H1 (cell line): ENCODE data around the gene RBM14. TPM values are rescaled to one million over a fixed set of nuclear protein-coding genes. Genes with fewer than 3 reads are reported as not detected.

Experiments
- CTCF ChIA-PET: fragments of 300-600 bp; sonication (Branson Sonifier 250); formaldehyde crosslinking; loops from one replicate; lab custom pipeline; 2021; ENCODE audit not compliant: partially characterized antibody; lab: Charles Lee
- POLR2A ChIA-PET: fragments of 300-600 bp; sonication (Branson Sonifier 250); formaldehyde crosslinking; loops from one replicate; lab custom pipeline; 2021; ENCODE audit warnings: inconsistent platforms; ENCODE audit not compliant: partially characterized antibody; lab: Charles Lee
- DNase-seq, 2 experiments: peaks; one replicate each; pipeline versions ENCODE4 v3.0.0 to v3.0.0-alpha.2; 2010 to 2022; ENCODE audit warnings: low spot score in 2 of 2, low read depth in 1 of 2, mixed read lengths in 1 of 2
- FAIRE-seq: peaks from 2 replicates; lab custom pipeline; 2011; peaks lifted over from hg19 to GRCh38; lab: Jason Lieb, UNC
- H2AFZ ChIP-seq: 2 replicates; pipeline ENCODE4 v1.8.1; 2012; ENCODE audit warnings: low read length, inconsistent platforms
- H2AK5ac ChIP-seq: 2 replicates; pipeline ENCODE4 v1.6.1; 2013; ENCODE audit warnings: low read depth, low read length
- H2BK120ac ChIP-seq: replicated peaks from 2 replicates; pipeline ENCODE3; 2013; ENCODE audit warnings: low read depth, low read length, inconsistent platforms
- H2BK12ac ChIP-seq: 2 replicates; pipeline ENCODE4 v1.6.1; 2013; ENCODE audit warnings: low read depth, low read length
- H2BK15ac ChIP-seq: 2 replicates; pipeline ENCODE4 v1.6.1; 2013; ENCODE audit warnings: low read length
- H2BK20ac ChIP-seq: 2 replicates; pipeline ENCODE4 v1.6.1; 2013; ENCODE audit warnings: low read length
- H2BK5ac ChIP-seq: 2 replicates; pipeline ENCODE4 v1.6.1; 2013; ENCODE audit warnings: low read depth, low read length
- H3K14ac ChIP-seq: 2 replicates; pipeline ENCODE4 v1.6.1; 2013; ENCODE audit warnings: inconsistent platforms; ENCODE audit not compliant: insufficient read length
- H3K18ac ChIP-seq: 2 replicates; pipeline ENCODE4 v1.6.1; 2013; ENCODE audit warnings: low read length; ENCODE audit errors: extremely low read depth
- H3K23ac ChIP-seq: 2 replicates; pipeline ENCODE4 v1.6.1; 2013; ENCODE audit warnings: inconsistent platforms; ENCODE audit not compliant: insufficient read length
- H3K23me2 ChIP-seq: 2 replicates; pipeline ENCODE4 v1.6.1; 2013; ENCODE audit warnings: low read depth, low read length
- H3K27ac ChIP-seq: 2 replicates; pipeline ENCODE4 v1.6.1; 2011; ENCODE audit warnings: low read depth, low read length, inconsistent platforms
- H3K27me3 ChIP-seq, 4 experiments: replicated peaks in 1 of 4; 1 replicate in 1 of 4; 2 replicates in 3 of 4; pipeline versions ENCODE4 v1.6.1 to v1.8.1; 2011 to 2013; ENCODE audit warnings: low read length in 3 of 4, mild to moderate bottlenecking in 3 of 4, inconsistent platforms in 2 of 4, mixed read lengths in 2 of 4, moderate library complexity in 1 of 4; ENCODE audit not compliant: control insufficient read depth in 3 of 4, insufficient read depth in 3 of 4; ENCODE audit errors: extremely low read depth in 1 of 4
- H3K36me3 ChIP-seq, 4 experiments: 2 replicates each; pipeline versions ENCODE4 v1.6.1 to v1.8.1; 2011 to 2013; ENCODE audit warnings: mild to moderate bottlenecking in 4 of 4, low read length in 3 of 4, moderate library complexity in 2 of 4, control low read depth in 1 of 4, inconsistent platforms in 1 of 4; ENCODE audit not compliant: insufficient read depth in 4 of 4, control insufficient read depth in 2 of 4
- H3K4ac ChIP-seq: replicated peaks from 2 replicates; pipeline ENCODE3; 2013; ENCODE audit warnings: low read length, low read depth, mixed read lengths, inconsistent platforms; ENCODE audit not compliant: insufficient read length
- H3K4me1 ChIP-seq, 4 experiments: replicated peaks in 1 of 4; 1 replicate in 1 of 4; 2 replicates in 3 of 4; pipeline versions ENCODE4 v1.6.1 to v1.8.1; 2011 to 2013; ENCODE audit warnings: low read length in 3 of 4, inconsistent platforms in 2 of 4, mixed read lengths in 1 of 4; ENCODE audit not compliant: insufficient read depth in 4 of 4, control insufficient read depth in 3 of 4
- H3K4me2 ChIP-seq, 2 experiments: 2 replicates each; pipeline versions ENCODE4 v1.6.1 to v1.8.1; 2011 to 2013; ENCODE audit warnings: low read depth in 2 of 2, low read length in 2 of 2, control low read depth in 1 of 2, inconsistent platforms in 1 of 2, mild to moderate bottlenecking in 1 of 2; ENCODE audit not compliant: insufficient read depth in 1 of 2
- H3K4me3 ChIP-seq, 4 experiments: fragments of 200-600, 300-600 bp in 1 of 4; sonication (generic), shearing (Covaris generic), sonication (Bioruptor Twin) in 1 of 4; 2 replicates each; pipeline versions ENCODE4 v1.5.1 to v1.8.1; 2011 to 2016; ENCODE audit warnings: low read length in 4 of 4, low read depth in 3 of 4, control low read depth in 2 of 4, inconsistent platforms in 2 of 4, mild to moderate bottlenecking in 2 of 4, mixed read lengths in 1 of 4, moderate library complexity in 1 of 4; ENCODE audit not compliant: insufficient read depth in 2 of 4; ENCODE audit errors: extremely low read depth in 1 of 4
- H3K56ac ChIP-seq: replicated peaks from 2 replicates; pipeline ENCODE3; 2013; ENCODE audit warnings: low read depth, mild to moderate bottlenecking, mixed read lengths, low read length, inconsistent platforms; ENCODE audit not compliant: insufficient read length
- H3K79me1 ChIP-seq: 2 replicates; pipeline ENCODE4 v1.6.1; 2013; ENCODE audit warnings: low read depth, low read length, control low read depth
- H3K79me2 ChIP-seq, 2 experiments: 2 replicates each; pipeline versions ENCODE4 v1.6.1 to v1.8.1; 2012 to 2013; ENCODE audit warnings: low read length in 2 of 2, mild to moderate bottlenecking in 2 of 2, inconsistent platforms in 1 of 2; ENCODE audit not compliant: insufficient read depth in 2 of 2, control insufficient read depth in 1 of 2
- H3K9ac ChIP-seq, 4 experiments: replicated peaks in 1 of 4; 1 replicate in 1 of 4; 2 replicates in 3 of 4; pipeline versions ENCODE4 v1.6.1 to v1.8.1; 2011 to 2013; ENCODE audit warnings: low read depth in 3 of 4, low read length in 3 of 4, control low read depth in 2 of 4, mild to moderate bottlenecking in 2 of 4, moderate library complexity in 2 of 4, inconsistent platforms in 1 of 4; ENCODE audit errors: extremely low read depth in 1 of 4
- H3K9me3 ChIP-seq, 2 experiments: 2 replicates each; pipeline versions ENCODE4 v1.6.1 to v1.8.1; 2012 to 2013; ENCODE audit warnings: mild to moderate bottlenecking in 2 of 2, moderate library complexity in 2 of 2, control low read depth in 1 of 2, inconsistent platforms in 1 of 2, low read depth in 1 of 2, low read length in 1 of 2, mixed read lengths in 1 of 2; ENCODE audit not compliant: insufficient read depth in 2 of 2
- H4K20me1 ChIP-seq, 2 experiments: replicated peaks in 1 of 2; 2 replicates each; pipeline versions ENCODE3 to v1.8.1; 2011 to 2013; ENCODE audit warnings: inconsistent platforms in 2 of 2, low read length in 2 of 2, mild to moderate bottlenecking in 1 of 2; ENCODE audit not compliant: insufficient read depth in 2 of 2, control insufficient read depth in 1 of 2
- H4K5ac ChIP-seq: 2 replicates; pipeline ENCODE4 v1.6.1; 2013; ENCODE audit warnings: low read length, low read depth, mixed read lengths, inconsistent platforms; ENCODE audit not compliant: insufficient read length
- H4K8ac ChIP-seq: 2 replicates; pipeline ENCODE4 v1.8.0; 2013; ENCODE audit warnings: mild to moderate bottlenecking, moderate library complexity, low read length, inconsistent platforms; ENCODE audit not compliant: insufficient read depth; ENCODE audit errors: extremely low read depth
- H4K91ac ChIP-seq: replicated peaks from 2 replicates; pipeline ENCODE3; 2013; ENCODE audit warnings: low read length, mixed read lengths, inconsistent platforms; ENCODE audit not compliant: insufficient read length
- NANOG ChIP-seq: IDR thresholded peaks from 2 replicates; pipeline ENCODE4 v1.6.1; 2011; ENCODE audit warnings: low read length, low read depth, mild to moderate bottlenecking, inconsistent platforms; ENCODE audit not compliant: insufficient read depth, poor library complexity, severe bottlenecking
- WGBS, 2 experiments: shearing (Covaris generic) in 1 of 2; methylation state at CpG; one replicate each; pipeline versions ENCODE4 v1.1.6 to v1.1.7; 2013 to 2015; ENCODE audit warnings: low lambda C conversion rate in 2 of 2, mixed read lengths in 2 of 2, inconsistent platforms in 1 of 2, low coverage in 1 of 2, missing lambda C conversion rate in 1 of 2; ENCODE audit not compliant: insufficient replicate concordance in 2 of 2, insufficient coverage in 1 of 2, insufficient read length in 1 of 2; ENCODE audit errors: extremely low coverage in 1 of 2, missing lambda C conversion rate in 1 of 2; 5-methylcytosine and 5-hydroxymethylcytosine counted together
- polyA plus RNA-seq, 7 experiments: library from polyadenylated mRNA; depleted of rRNA in 3 of 7; stranded (reverse) in 5 of 7; unstranded in 2 of 7; fragments of >200 nt in 5 of 7; fragments of 200-250 nt in 2 of 7; gene quantifications; 1 replicate in 5 of 7; 2 replicates in 1 of 7; 4 replicates in 1 of 7; pipeline versions ENCODE4 v1.2.1 to v1.2.3, GENCODE V29; 2011 to 2013; ENCODE audit warnings: missing spikeins in 2 of 7, mixed read lengths in 2 of 7
- total RNA-seq: library from RNA; stranded (reverse); fragmentation: NEBNext Ultra II Directional; extraction: Animal tissue kit (Norgen Biotek cat#: 25700); gene quantifications from 2 replicates; pipeline ENCODE4 v1.2.1, GENCODE V29; 2021

The RBM14 gene
- total and polyA plus RNA-seq, 2 of the 8 experiments (the other 6 are each of a cell fraction or from before 2014, with no cell fraction given), result 67.2 to 142 TPM

GRCh38 chr11:66619080-66619554 lies 2.7 kb downstream of the RBM14 start:
- ChIA-PET POLR2A (interaction anchor here (0.8 to 66.2 kb wide), 8 partner anchors 2 to 64 kb away, joined by 3 to 2165 read pairs (median 6); partner anchors contain the start of genes CCDC87, CCS, CTSF and RBM14), CTCF (interaction anchor here (0.8 to 3.2 kb wide), 7 partner anchors 16 to 40 kb away, joined by 3 to 14 read pairs (median 3); partner anchors contain the start of genes CCDC87, CCS and RBM4)
- Histone ChIP-seq H4K20me1 (peaks cover 48 to 53% of the 10 kb centered on the region in 2 experiments), H4K5ac (no peak overlapping the region), H3K14ac (no peak overlapping the region), H2BK12ac (no peak overlapping the region), H3K23ac (no peak overlapping the region), H2BK20ac (no peak overlapping the region), H3K18ac (no peak overlapping the region), H3K9ac (no peak overlapping the region), H3K4me3 (peak overlapping the region in 2 of 4 experiments; percentile 88 to 99; a peak in 4 of 8 replicates), H4K8ac (no peak overlapping the region), H2AK5ac (no peak overlapping the region), H2BK5ac (no peak overlapping the region), H3K36me3 (peaks cover 8 to 50% (median 27%) of the 10 kb centered on the region in 4 experiments; a peak in 7 of 8 replicates), H2AFZ (no peak overlapping the region), H3K23me2 (peaks cover 11% of the 10 kb centered on the region), H3K79me2 (peaks cover 62 to 76% of the 10 kb centered on the region in 2 experiments), H4K91ac (no peak overlapping the region), H3K4me2 (peak overlapping the region; percentile 86 to 94), H3K27ac (no peak overlapping the region), H3K79me1 (peaks cover 2% of the 10 kb centered on the region), H3K56ac (no peak overlapping the region), H2BK120ac (no peak overlapping the region), H3K4me1 (peaks cover 0 to 15% (median 3%) of the 10 kb centered on the region in 4 experiments; a peak in 4 of 7 replicates), H3K9me3 (no peaks in the 10 kb centered on the region), H3K4ac (no peak overlapping the region), H2BK15ac (no peak overlapping the region), H3K27me3 (no peaks in the 10 kb centered on the region)
- DNase-seq (no peak), FAIRE-seq (no peak)
- WGBS, 2 experiments, result 95% methylated on average over 4 of the region's 4 CpGs; no CpG with 5 or more reads in 1 of the 2 experiments
- no peak for TF ChIP-seq NANOG
